ENCODE measurements around the gene PAMR1. TPM values are rescaled to one million over a fixed set of nuclear protein-coding genes. Genes with fewer than 3 reads are reported as not detected.
A peak's percentile ranks its signal among the peaks of the same experiment; 100 is the strongest.

PAMR1 gene
- total and polyA plus RNA-seq, 12 donors = 2.7 to 13.8 (median 5.2) TPM

DNA sequence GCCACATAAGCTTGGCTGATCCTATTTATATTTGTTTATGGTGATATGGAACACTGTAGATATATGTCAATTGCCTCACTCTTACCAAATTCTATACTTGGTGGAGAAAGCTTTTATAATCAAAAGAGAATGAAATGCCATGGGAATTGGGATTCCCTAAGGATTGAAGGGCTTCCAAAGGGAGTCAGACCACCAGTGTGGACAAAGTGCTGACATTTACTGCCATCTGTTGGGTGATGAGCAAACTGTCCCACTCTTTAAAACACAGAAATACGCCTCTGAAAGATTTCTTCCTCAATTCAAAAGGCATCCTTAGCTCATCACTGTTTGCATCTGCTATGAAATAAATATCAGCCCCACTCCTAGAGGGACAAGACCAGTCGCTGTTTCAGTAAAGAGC lies 113.1 kb downstream of the PAMR1 start:
- Histone ChIP-seq H3K9me3 (no peaks in the 10 kb centered on the region), H3K27me3 (peaks cover 0 to 49% (median 18%) of the 10 kb centered on the region in 7 donors), H3K36me3 (no peaks in the 10 kb centered on the region), H3K4me3 (no peak overlapping the region), H3K4me1 (peaks cover 0 to 6% (median 0%) of the 10 kb centered on the region in 9 donors), H3K27ac (no peak overlapping the region)
- intact Hi-C loops (cut with DNase I) = no loop called here
- WGBS, 2 donors = 73 to 76% methylated on average over 2 of the region's 2 CpGs
- no peak for DNase-seq
- no peak for ATAC-seq
- TF ChIP-seq, protein P1, sequence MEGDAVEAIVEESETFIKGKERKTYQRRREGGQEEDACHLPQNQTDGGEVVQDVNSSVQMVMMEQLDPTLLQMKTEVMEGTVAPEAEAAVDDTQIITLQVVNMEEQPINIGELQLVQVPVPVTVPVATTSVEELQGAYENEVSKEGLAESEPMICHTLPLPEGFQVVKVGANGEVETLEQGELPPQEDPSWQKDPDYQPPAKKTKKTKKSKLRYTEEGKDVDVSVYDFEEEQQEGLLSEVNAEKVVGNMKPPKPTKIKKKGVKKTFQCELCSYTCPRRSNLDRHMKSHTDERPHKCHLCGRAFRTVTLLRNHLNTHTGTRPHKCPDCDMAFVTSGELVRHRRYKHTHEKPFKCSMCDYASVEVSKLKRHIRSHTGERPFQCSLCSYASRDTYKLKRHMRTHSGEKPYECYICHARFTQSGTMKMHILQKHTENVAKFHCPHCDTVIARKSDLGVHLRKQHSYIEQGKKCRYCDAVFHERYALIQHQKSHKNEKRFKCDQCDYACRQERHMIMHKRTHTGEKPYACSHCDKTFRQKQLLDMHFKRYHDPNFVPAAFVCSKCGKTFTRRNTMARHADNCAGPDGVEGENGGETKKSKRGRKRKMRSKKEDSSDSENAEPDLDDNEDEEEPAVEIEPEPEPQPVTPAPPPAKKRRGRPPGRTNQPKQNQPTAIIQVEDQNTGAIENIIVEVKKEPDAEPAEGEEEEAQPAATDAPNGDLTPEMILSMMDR (IDR thresholded peaks at IDR 0.05) = peak in 6 of 9 donors; percentile 22 to 48 (median 39)

DNA sequence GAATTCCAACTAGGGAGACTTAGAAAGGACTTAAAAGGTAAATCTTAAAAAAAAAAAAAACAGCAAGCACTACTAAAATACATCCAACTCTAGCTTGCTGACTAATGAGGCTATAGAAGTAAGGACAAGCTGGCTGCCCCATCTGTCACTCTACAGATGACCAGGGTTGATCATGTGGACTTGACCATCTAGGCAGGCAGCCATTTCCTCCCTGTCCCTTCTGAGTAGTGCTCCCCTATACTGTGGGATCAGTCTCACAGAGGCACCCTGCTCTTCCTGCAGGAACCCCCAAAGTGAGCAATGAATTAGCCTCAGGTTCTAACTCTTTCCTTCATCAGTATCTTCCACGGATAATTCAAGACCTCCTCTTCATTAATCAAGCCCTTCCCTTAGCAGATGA lies 118.4 kb downstream of the PAMR1 start:
- ATAC-seq = no peak
- H3K27me3 ChIP-seq = peaks cover 0 to 32% (median 4%) of the 10 kb centered on the region in 7 donors
- TF ChIP-seq, protein P1 (IDR thresholded peaks at IDR 0.05) = no peak
- no peak for DNase-seq
- no peaks in the 10 kb centered on the region for H3K36me3 ChIP-seq
- intact Hi-C loops (cut with DNase I) = loop anchor here in 2 of 10 donors (5.0 to 10.0 kb wide), 2 partner anchors 820 to 822 kb away; no protein-coding TSS in a partner anchor
- no peak overlapping the region for H3K4me3 ChIP-seq
- H3K4me1 ChIP-seq = peaks cover 0 to 4% (median 0%) of the 10 kb centered on the region in 9 donors
- H3K27ac ChIP-seq = no peak overlapping the region
- WGBS, 2 donors = 84 to 94% methylated on average over 1 of the region's 1 CpG
- no peaks in the 10 kb centered on the region for H3K9me3 ChIP-seq

DNA sequence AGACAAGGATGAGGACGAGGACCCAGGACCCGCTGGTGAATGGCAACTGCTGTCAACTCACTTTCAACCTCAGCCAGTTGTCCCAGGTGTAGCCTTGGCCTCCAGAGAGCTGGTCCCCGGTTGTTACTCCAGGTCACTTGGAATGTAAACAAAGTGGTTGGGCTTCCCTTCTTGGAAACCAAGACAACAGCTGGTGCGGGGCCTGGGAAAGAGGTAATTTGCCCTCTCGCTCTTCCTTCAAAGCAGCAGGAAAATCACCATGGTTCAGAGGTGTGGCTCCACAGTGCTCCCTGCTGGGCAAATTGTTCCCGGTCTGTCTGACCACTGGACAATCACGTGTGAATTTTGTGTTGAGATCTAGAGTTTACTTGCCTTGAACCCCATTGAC lies 121.0 kb downstream of the PAMR1 start:
- DNase-seq (peak in 1 of 2 donors; percentile 20), ATAC-seq (peak in 2 of 8 donors; percentile 40 to 42)
- Histone ChIP-seq H3K27ac (no peak overlapping the region), H3K4me3 (no peak overlapping the region), H3K27me3 (peaks cover 0 to 17% (median 4%) of the 10 kb centered on the region in 7 donors), H3K4me1 (peaks cover 0 to 4% (median 0%) of the 10 kb centered on the region in 9 donors), H3K36me3 (no peaks in the 10 kb centered on the region), H3K9me3 (no peaks in the 10 kb centered on the region)
- WGBS, 2 donors = 46 to 48% methylated on average over 7 of the region's 7 CpGs
- TF ChIP-seq, protein P1 (IDR thresholded peaks at IDR 0.05) = peak in 7 of 9 donors; percentile 42 to 54 (median 47)
- intact Hi-C loops (cut with DNase I) = loop anchor here in 1 of 10 donors (10.0 kb wide), 1 partner anchor 820 kb away; no protein-coding TSS in a partner anchor

DNA sequence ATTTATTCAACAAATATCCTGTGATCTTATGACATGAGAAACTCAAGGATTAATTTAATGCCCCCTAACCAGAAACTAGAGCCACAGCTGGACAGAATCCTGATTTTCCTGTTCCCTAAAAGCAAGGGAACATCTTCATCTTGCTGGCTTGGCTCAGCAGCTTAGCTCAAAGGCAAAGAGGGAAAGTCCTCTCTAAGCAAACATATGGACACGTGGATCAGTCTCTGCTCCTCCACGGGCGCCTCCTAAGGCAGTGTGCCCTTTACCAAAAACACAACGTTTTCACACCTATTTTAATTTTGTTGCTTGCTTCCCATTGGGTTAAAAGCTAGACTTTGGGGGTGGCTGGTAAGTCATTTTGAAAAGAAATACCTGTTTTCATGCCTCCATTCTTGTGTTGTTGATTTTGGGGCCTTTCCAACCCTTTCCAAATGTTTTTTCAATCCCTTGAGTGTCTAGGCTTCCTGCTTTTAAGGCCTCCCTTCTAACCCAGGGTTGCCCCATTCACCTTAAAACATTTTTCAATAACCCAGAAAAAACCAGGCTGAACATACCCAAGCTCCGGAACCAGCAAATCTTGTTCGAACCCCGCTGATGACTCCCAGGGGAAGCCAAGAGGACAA lies 121.5 kb downstream of the PAMR1 start:
- no peak for DNase-seq
- 84 to 85% methylated on average over 7 of the region's 7 CpGs for WGBS, 2 donors
- no peak for ATAC-seq
- Histone ChIP-seq H3K27me3 (peaks cover 0 to 17% (median 4%) of the 10 kb centered on the region in 7 donors), H3K27ac (no peak overlapping the region), H3K4me3 (no peak overlapping the region), H3K36me3 (no peaks in the 10 kb centered on the region), H3K4me1 (peaks cover 0 to 4% (median 0%) of the 10 kb centered on the region in 9 donors), H3K9me3 (no peaks in the 10 kb centered on the region)
- intact Hi-C loops (cut with DNase I) = loop anchor here in 1 of 10 donors (10.0 kb wide), 1 partner anchor 819 kb away; no protein-coding TSS in a partner anchor
- TF ChIP-seq, protein P1 (IDR thresholded peaks at IDR 0.05) = no peak

Measured in heart right ventricle (tissue), 16 donors.